Smooth muscle cell (in vitro differentiated cells): ENCODE data around the gene CRB2. TPM values are rescaled to one million over a fixed set of nuclear protein-coding genes. Genes with fewer than 3 reads are reported as not detected.

Experiments
- DNase-seq: peaks from one replicate; lab custom pipeline; 2025; ENCODE audit not compliant: unreplicated experiment; lab: John Stamatoyannopoulos, UW
- H2AFZ ChIP-seq: fragments of 200-600 bp; sonication (generic); 2 replicates; pipeline ENCODE4 v1.6.0; 2016; ENCODE audit warnings: antibody characterized with exemption, low read depth, mild to moderate bottlenecking
- H3F3A ChIP-seq: fragments of 200-600 bp; sonication (generic); 2 replicates; pipeline ENCODE4 v1.6.0; 2017; ENCODE audit warnings: antibody characterized with exemption, low read depth
- H3K27ac ChIP-seq: fragments of 200-600 bp; sonication (generic); 2 replicates; pipeline ENCODE4 v1.5.1; 2016; ENCODE audit warnings: low read depth, mild to moderate bottlenecking
- H3K27me3 ChIP-seq: fragments of 200-600 bp; sonication (generic); 2 replicates; pipeline ENCODE4 v1.6.1; 2016; ENCODE audit warnings: low read depth, mild to moderate bottlenecking
- H3K36me3 ChIP-seq: fragments of 200-600 bp; sonication (generic); 2 replicates; pipeline ENCODE4 v1.5.1; 2016; ENCODE audit warnings: low read depth
- H3K4me1 ChIP-seq: fragments of 200-600 bp; sonication (generic); 2 replicates; pipeline ENCODE4 v1.5.1; 2016; ENCODE audit warnings: low read depth
- H3K4me2 ChIP-seq: fragments of 200-600 bp; sonication (generic); 2 replicates; pipeline ENCODE4 v1.6.0; 2016; ENCODE audit warnings: mild to moderate bottlenecking
- H3K4me3 ChIP-seq: fragments of 200-600 bp; sonication (generic); 2 replicates; pipeline ENCODE4 v1.5.1; 2016; ENCODE audit warnings: mild to moderate bottlenecking
- H3K79me2 ChIP-seq: fragments of 200-600 bp; sonication (generic); 2 replicates; pipeline ENCODE4 v1.6.0; 2016; ENCODE audit warnings: low read depth, mild to moderate bottlenecking
- H3K9ac ChIP-seq: fragments of 200-600 bp; sonication (generic); 2 replicates; pipeline ENCODE4 v1.6.0; 2016; ENCODE audit warnings: low read depth
- H3K9me3 ChIP-seq: fragments of 200-600 bp; sonication (generic); replicated peaks from 2 replicates; pipeline ENCODE4 v1.5.1; 2016; ENCODE audit warnings: low read depth
- H4K20me1 ChIP-seq: fragments of 200-600 bp; sonication (generic); 2 replicates; pipeline ENCODE4 v1.6.0; 2016; ENCODE audit warnings: low read depth
- CTCF ChIP-seq: fragments of 200-600 bp; sonication (generic); IDR thresholded peaks from 2 replicates; pipeline ENCODE4 v1.5.1; 2017; ENCODE audit warnings: borderline replicate concordance, mild to moderate bottlenecking, antibody characterized with exemption; ENCODE audit not compliant: insufficient read depth, poor library complexity, severe bottlenecking
- WGBS: methylation state at CpG from one replicate; pipeline ENCODE4 v1.1.7; 2016; ENCODE audit warnings: low lambda C conversion rate; 5-methylcytosine and 5-hydroxymethylcytosine counted together
- polyA plus RNA-seq: library from polyadenylated mRNA; unstranded; fragments of >200 nt; fragmentation: Nextera tagmentation; extraction: Ambion mirVana; gene quantifications from 2 replicates; pipeline ENCODE4 v1.2.1, GENCODE V29; 2016
- total RNA-seq: library from RNA; depleted of rRNA; stranded (reverse); fragments of >200 nt; gene quantifications from 2 replicates; pipeline ENCODE4 v1.2.3, GENCODE V29; 2014

Gene CRB2
- total and polyA plus RNA-seq, 2 experiments from 2014 or later, result 1.7 to 3.1 TPM

DNA sequence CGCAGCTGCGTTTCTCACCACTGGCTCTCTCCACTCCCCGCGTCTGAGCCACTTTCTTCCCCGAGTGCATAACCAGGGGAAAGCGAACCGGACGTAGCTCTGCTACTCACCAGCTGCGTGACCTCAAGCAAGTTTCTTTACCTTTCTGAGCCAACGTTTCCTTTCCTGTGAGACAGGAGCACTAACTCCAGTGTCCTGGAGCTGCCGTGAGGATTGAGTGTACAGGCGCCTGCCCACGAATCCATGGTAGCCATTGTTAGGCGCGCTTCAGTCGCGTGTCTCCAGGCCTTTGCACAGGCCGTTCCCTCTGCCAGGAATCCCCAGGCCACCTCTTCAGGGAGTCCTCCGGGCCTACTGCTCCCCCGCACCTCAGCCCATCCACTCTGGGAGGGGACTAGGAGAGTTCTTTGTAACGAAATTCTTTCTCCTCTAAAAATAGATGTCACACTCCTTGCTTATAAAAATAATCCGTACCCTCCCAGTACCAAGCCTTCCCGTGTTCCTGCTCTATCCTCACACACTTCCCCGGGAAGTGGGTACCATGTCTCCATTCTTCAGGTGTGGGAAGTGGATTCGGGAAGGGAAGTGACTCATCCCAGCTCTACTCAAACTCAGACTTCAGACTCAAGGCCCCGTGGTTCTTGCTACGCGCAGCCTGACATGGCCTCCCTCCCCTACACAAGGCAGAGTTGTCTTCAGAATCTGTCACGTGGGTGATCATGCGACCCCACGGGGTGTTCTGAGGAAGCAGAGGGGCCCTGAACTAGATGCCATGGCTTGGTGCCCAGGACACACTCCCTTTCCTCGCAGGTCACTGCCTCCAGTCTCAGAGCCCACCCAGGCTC is 16.1 kb upstream of the CRB2 start:
- Histone ChIP-seq H2AFZ (no peak overlapping the region), H3K36me3 (no peaks in the 10 kb centered on the region), H4K20me1 (no peaks in the 10 kb centered on the region), H3K27me3 (no peaks in the 10 kb centered on the region), H3K4me2 (no peak overlapping the region), H3K4me3 (no peak overlapping the region), H3K9ac (no peak overlapping the region), H3K4me1 (peaks cover 15% of the 10 kb centered on the region), H3K9me3 (no peaks in the 10 kb centered on the region), H3F3A (no peaks in the 10 kb centered on the region), H3K79me2 (no peaks in the 10 kb centered on the region), H3K27ac (no peak overlapping the region)
- no peak for TF ChIP-seq CTCF
- 75% methylated on average over 32 of the region's 32 CpGs for WGBS
- DNase-seq, result no peak

- Histone ChIP-seq H3K27me3 (no peaks in the 10 kb centered on the region), H3K4me2 (no peak overlapping the region), H3K36me3 (no peaks in the 10 kb centered on the region), H4K20me1 (no peaks in the 10 kb centered on the region), H3K9ac (no peak overlapping the region), H3K9me3 (no peaks in the 10 kb centered on the region), H3K27ac (no peak overlapping the region), H3K4me3 (no peak overlapping the region), H3F3A (peaks cover 3% of the 10 kb centered on the region), H3K4me1 (no peaks in the 10 kb centered on the region), H3K79me2 (no peaks in the 10 kb centered on the region), H2AFZ (no peak overlapping the region)
- no peak for DNase-seq
- 88% methylated on average over 6 of the region's 6 CpGs for WGBS
- TF ChIP-seq CTCF, result no peak
Measured at GRCh38 chr9:123341816-123342215, 14.2 kb upstream of the CRB2 start.

GRCh38 chr9:123342247-123342646 is 13.8 kb upstream of the CRB2 start:
- H3K36me3 ChIP-seq, result no peaks in the 10 kb centered on the region
- H3K27ac ChIP-seq, result no peak overlapping the region
- no peak overlapping the region for H3K9ac ChIP-seq
- H3F3A ChIP-seq, result peaks cover 3% of the 10 kb centered on the region
- DNase-seq, result no peak
- TF ChIP-seq CTCF, result no peak
- no peaks in the 10 kb centered on the region for H3K9me3 ChIP-seq
- no peaks in the 10 kb centered on the region for H3K79me2 ChIP-seq
- H2AFZ ChIP-seq, result no peak overlapping the region
- WGBS, result 83% methylated on average over 5 of the region's 5 CpGs
- no peak overlapping the region for H3K4me3 ChIP-seq
- H3K27me3 ChIP-seq, result no peaks in the 10 kb centered on the region
- no peaks in the 10 kb centered on the region for H3K4me1 ChIP-seq
- no peaks in the 10 kb centered on the region for H4K20me1 ChIP-seq
- no peak overlapping the region for H3K4me2 ChIP-seq
